Measurements from ENCODE around the gene WDR37. TPM values are rescaled to one million over a fixed set of nuclear protein-coding genes. Genes with fewer than 3 reads are reported as not detected.

Gene WDR37
- total RNA-seq, 6 experiments from 2014 or later = 5.8 to 9.7 (median 8.3) TPM

GRCh38 chr10:1136268-1136667 lies 80.1 kb downstream of the WDR37 start:
- no peak for ATAC-seq
- Histone ChIP-seq H3K4me3 (no peak overlapping the region), H3K27ac (no peak overlapping the region), H3K36me3 (no peaks in the 10 kb centered on the region), H3K27me3 (no peaks in the 10 kb centered on the region), H3K9me3 (no peaks in the 10 kb centered on the region), H3K4me1 (no peaks in the 10 kb centered on the region)
- no peak for DNase-seq
- intact Hi-C loops (cut with DNase I) = no loop called here
- no peak for TF ChIP-seq POLR2A (IDR thresholded peaks at IDR 0.05)
- TF ChIP-seq CTCF (IDR thresholded peaks at IDR 0.05) = no peak

DNA sequence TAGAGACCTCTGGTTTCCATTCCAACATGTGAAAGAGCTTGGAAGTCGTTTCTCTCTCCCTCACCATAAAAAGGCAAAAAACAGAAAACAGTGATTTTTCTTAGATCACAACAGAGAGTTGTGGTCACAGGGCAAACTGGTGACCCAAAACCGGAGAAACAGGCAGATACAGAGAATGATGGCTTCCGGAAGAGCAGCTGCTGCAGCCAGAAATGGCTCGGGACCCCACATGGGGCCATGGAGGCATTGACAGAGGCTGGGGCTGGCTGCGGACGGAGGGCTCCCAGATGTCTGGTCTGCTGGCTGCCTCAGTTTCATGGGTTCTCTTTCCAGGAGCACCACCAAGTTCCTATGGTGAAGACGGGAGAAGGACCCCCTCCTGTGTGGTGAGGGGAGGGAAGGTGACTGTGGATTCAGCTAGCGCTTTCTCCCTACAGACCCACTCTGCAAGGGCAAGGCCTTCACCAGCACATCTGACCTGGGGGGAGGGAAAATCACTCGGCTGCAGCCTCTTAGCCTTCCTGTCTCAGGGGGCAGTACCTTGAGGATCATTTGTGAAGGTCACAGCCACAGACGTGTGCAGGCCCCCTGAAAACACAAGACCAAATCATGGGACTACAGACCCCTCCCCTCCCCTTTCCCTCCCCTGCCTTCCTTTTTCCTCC lies 81.4 kb downstream of the WDR37 start:
- Histone ChIP-seq H3K9me3 (no peaks in the 10 kb centered on the region), H3K4me1 (no peaks in the 10 kb centered on the region), H3K4me3 (no peak overlapping the region), H3K36me3 (no peaks in the 10 kb centered on the region), H3K27ac (no peak overlapping the region), H3K27me3 (no peaks in the 10 kb centered on the region)
- 47% methylated on average over 3 of the region's 10 CpGs for WGBS (ENCODE audit: insufficient coverage, low coverage, low lambda C conversion rate, missing lambda C conversion rate)
- ATAC-seq (no peak), DNase-seq (no peak)
- no peak for TF ChIP-seq POLR2A (IDR thresholded peaks at IDR 0.05)
- TF ChIP-seq CTCF (IDR thresholded peaks at IDR 0.05) = no peak
- intact Hi-C loops (cut with DNase I) = no loop called here

- Histone ChIP-seq H3K9me3 (no peaks in the 10 kb centered on the region), H3K27ac (no peak overlapping the region), H3K4me3 (no peak overlapping the region), H3K36me3 (no peaks in the 10 kb centered on the region), H3K27me3 (no peaks in the 10 kb centered on the region), H3K4me1 (no peaks in the 10 kb centered on the region)
- ATAC-seq (no peak), DNase-seq (no peak)
- WGBS (ENCODE audit: insufficient coverage, low coverage, low lambda C conversion rate, missing lambda C conversion rate) = 31% methylated on average over 1 of the region's 1 CpG
- TF ChIP-seq CTCF (IDR thresholded peaks at IDR 0.05) (no peak), POLR2A (IDR thresholded peaks at IDR 0.05) (no peak)
- intact Hi-C loops (cut with DNase I) = no loop called here
Observed at GRCh38 chr10:1138529-1138928, 82.3 kb downstream of the WDR37 start.

- no peaks in the 10 kb centered on the region for H3K4me1 ChIP-seq
- no peaks in the 10 kb centered on the region for H3K27me3 ChIP-seq
- ATAC-seq = no peak
- peaks cover 0 to 2% (median 0%) of the 10 kb centered on the region in 4 donors for H3K9me3 ChIP-seq
- TF ChIP-seq CTCF (IDR thresholded peaks at IDR 0.05) = no peak
- no peak for TF ChIP-seq POLR2A (IDR thresholded peaks at IDR 0.05)
- intact Hi-C loops (cut with DNase I) = no loop called here
- no peak overlapping the region for H3K4me3 ChIP-seq
- no peak overlapping the region for H3K27ac ChIP-seq
- H3K36me3 ChIP-seq = no peaks in the 10 kb centered on the region
- DNase-seq = no peak
- WGBS (ENCODE audit: insufficient coverage, low coverage, low lambda C conversion rate, missing lambda C conversion rate) = 55% methylated on average over 7 of the region's 7 CpGs
Observed at GRCh38 chr10:1141261-1141660, 85.1 kb downstream of the WDR37 start.

DNA sequence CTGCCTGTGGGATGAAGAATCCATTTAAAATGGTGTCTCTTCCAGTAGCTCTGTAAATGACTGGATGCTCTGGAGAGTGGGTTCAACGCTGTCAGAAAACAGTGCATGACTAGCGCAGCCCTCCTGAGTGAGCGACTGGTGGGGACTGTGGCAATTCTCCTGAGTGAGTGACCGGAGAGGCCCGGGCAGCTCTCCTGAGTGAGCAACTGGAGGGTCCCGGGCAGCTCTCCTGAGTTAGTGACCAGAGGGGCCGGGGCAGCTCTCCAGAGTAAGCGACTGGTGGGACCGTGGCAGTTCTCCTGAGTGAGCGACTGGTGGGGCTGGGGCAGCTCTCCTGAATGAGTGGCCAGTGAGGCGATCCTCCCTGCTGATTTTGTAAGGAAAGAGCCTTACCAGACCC lies 85.5 kb downstream of the WDR37 start:
- Histone ChIP-seq H3K9me3 (peaks cover 0 to 6% (median 0%) of the 10 kb centered on the region in 4 donors), H3K27me3 (no peaks in the 10 kb centered on the region), H3K4me1 (no peaks in the 10 kb centered on the region), H3K4me3 (no peak overlapping the region), H3K27ac (no peak overlapping the region), H3K36me3 (no peaks in the 10 kb centered on the region)
- TF ChIP-seq POLR2A (IDR thresholded peaks at IDR 0.05) = no peak
- TF ChIP-seq CTCF (IDR thresholded peaks at IDR 0.05) = no peak
- DNase-seq (no peak), ATAC-seq (peak in 1 of 4 donors; percentile 19)
- 75% methylated on average over 4 of the region's 11 CpGs for WGBS (ENCODE audit: insufficient coverage, low coverage, low lambda C conversion rate, missing lambda C conversion rate)
- intact Hi-C loops (cut with DNase I) = no loop called here

Data from right lobe of liver (tissue), 6 donors.